Measurements from ENCODE around the gene ATN1.

Gene ATN1

GRCh38 chr12:6928703-6929407 is 1.1 kb downstream of the ATN1 start (continued):
- no peak for TF ChIP-seq ZFHX2 (tag by site-specific recombination; conservative IDR thresholded peaks at IDR 0.05)
- no peak for TF ChIP-seq ZNF350 (tag by site-specific recombination; IDR thresholded peaks at IDR 0.05)
- no peak for TF ChIP-seq ZBTB49 (tag by site-specific recombination; IDR thresholded peaks at IDR 0.05; ENCODE audit: low read depth)
- no peak for TF ChIP-seq ZSCAN18 (tag by site-specific recombination; IDR thresholded peaks at IDR 0.05)
- no peak for TF ChIP-seq ZNF658 (tag by site-specific recombination; IDR thresholded peaks at IDR 0.05)
- TF ChIP-seq EGR2 (tag by site-specific recombination; IDR thresholded peaks at IDR 0.05; ENCODE audit: low read depth), result no peak
- TF ChIP-seq OVOL3 (tag by site-specific recombination; IDR thresholded peaks at IDR 0.05), result no peak
- no peak for TF ChIP-seq ZNF626 (tag by site-specific recombination; IDR thresholded peaks at IDR 0.05)
- TF ChIP-seq ZNF600 (tag by site-specific recombination; IDR thresholded peaks at IDR 0.05), result peak; percentile 45
- no peak for TF ChIP-seq ZBTB1 (tag by site-specific recombination; IDR thresholded peaks at IDR 0.05)
- TF ChIP-seq ZNF624 (tag by site-specific recombination; IDR thresholded peaks at IDR 0.05), result no peak
- no peak for TF ChIP-seq FEZF1 (tag by site-specific recombination; IDR thresholded peaks at IDR 0.05)
- no peak for TF ChIP-seq PRDM6 (tag by site-specific recombination; IDR thresholded peaks at IDR 0.05)
- no peak for TF ChIP-seq SCRT1 (tag by site-specific recombination; IDR thresholded peaks at IDR 0.05; ENCODE audit: borderline replicate concordance)
- no peak for TF ChIP-seq ZNF132 (tag by site-specific recombination; IDR thresholded peaks at IDR 0.05; ENCODE audit: borderline replicate concordance)
- no peak for TF ChIP-seq ZNF837 (tag by site-specific recombination; IDR thresholded peaks at IDR 0.05)
- TF ChIP-seq ZBTB6 (tag by site-specific recombination; IDR thresholded peaks at IDR 0.05), result no peak
- TF ChIP-seq ZNF221 (tag by site-specific recombination; IDR thresholded peaks at IDR 0.05; ENCODE audit: borderline replicate concordance), result no peak
- no peak for TF ChIP-seq ZNF16 (tag by site-specific recombination; IDR thresholded peaks at IDR 0.05; ENCODE audit: low read depth)
- TF ChIP-seq SALL2 (tag by site-specific recombination; IDR thresholded peaks at IDR 0.05; ENCODE audit: borderline replicate concordance), result no peak
- no peak for TF ChIP-seq ZNF747 (tag by site-specific recombination; IDR thresholded peaks at IDR 0.05)
- TF ChIP-seq ATF2 (tag by site-specific recombination; IDR thresholded peaks at IDR 0.05; ENCODE audit: low read depth), result no peak
- TF ChIP-seq ZNF513 (tag by site-specific recombination; IDR thresholded peaks at IDR 0.05), result no peak
- TF ChIP-seq ZBTB26 (tag by site-specific recombination; optimal IDR thresholded peaks at IDR 0.05), result peak; percentile 27
- TF ChIP-seq ZNF223 (tag by site-specific recombination; IDR thresholded peaks at IDR 0.05), result no peak
- TF ChIP-seq ZFP3 (tag by site-specific recombination; IDR thresholded peaks at IDR 0.05; ENCODE audit: low read depth), result 0 out of 2 replicates have a peak, but pooled peaks have one; percentile 12
- TF ChIP-seq ZNF174 (tag by site-specific recombination; IDR thresholded peaks at IDR 0.05), result no peak
- no peak for TF ChIP-seq ZNF704 (tag by site-specific recombination; IDR thresholded peaks at IDR 0.05)
